Fibroblast of skin of back (primary cell): ENCODE data around the gene APOBEC3H. TPM values are rescaled to one million over a fixed set of nuclear protein-coding genes. Genes with fewer than 3 reads are reported as not detected.
"Not testable (repeated sequence)": the region's sequence is repeated elsewhere in the genome, so short reads cannot be mapped to it uniquely, and the experiment has no call there.

ENCODE experiments used
- DNase-seq: peaks from one replicate; pipeline ENCODE4 v3.0.0-alpha.2; 2013
- polyA plus RNA-seq, 2 experiments: library from polyadenylated mRNA; unstranded; fragments of 120-200 nt; gene quantifications; one replicate each; pipeline ENCODE4 v1.2.1, GENCODE V29; 2013; ENCODE audit not compliant: insufficient read length in 2 of 2

Gene APOBEC3H
- polyA plus RNA-seq (2013, experiment 1 of 2; ENCODE audit: insufficient read length): not detected
- not detected for polyA plus RNA-seq (2013, experiment 2 of 2; ENCODE audit: insufficient read length)

DNA sequence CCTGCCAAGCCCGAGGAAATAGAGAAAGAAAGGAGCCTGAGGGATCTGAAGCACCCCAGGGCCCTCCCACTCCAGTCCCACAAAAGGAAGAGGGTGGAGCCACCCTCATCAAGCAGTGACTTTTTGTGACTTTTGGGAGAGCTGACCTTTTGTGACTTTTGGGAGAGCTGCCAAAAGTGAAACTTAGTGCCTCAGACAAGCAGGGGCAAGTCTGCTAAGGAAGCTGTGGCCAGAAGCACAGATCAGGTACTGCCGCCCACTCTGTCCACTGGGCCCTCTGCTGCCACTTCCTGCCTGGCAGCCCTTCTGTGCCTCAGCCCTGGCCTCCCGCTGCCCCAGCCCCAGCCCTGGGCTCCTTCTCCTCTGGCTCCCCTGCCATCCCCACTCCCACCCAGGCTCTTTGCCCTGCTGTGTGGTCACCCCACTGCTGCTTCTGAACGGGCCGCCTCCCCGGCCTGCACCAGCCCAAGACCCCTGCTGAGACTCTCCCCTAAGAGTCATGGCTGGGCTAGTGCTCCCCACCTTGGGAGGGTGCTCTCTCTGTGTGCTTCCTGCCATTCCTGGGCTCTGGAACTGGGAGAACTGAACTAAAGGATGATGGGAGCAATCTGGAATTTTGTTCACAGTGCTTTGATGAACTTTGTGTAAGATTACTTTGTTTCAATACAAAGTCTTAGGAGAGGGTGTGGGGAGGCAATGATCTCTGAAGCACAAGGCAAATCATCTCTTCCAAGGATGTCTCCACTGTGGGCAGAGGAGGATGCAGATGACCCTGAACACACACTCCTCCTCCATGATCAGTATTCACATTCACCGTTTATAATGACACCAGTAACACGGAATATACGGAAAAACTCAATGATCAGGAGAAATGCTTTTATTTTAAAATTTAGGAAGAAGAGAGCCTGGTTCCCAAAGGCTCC is at the start of gene APOBEC3H:
Gene APOBEC3H (plus strand): TSS at position 147 of the 923 bp plus-strand sequence. CDS start 3,035 bp downstream, outside the sequence.
- no peak for DNase-seq

- DNase-seq: not testable (repeated sequence)
These were observed 47.6 kb upstream of the APOBEC3H start for GRCh38 chr22:39049486-39049885.

DNA sequence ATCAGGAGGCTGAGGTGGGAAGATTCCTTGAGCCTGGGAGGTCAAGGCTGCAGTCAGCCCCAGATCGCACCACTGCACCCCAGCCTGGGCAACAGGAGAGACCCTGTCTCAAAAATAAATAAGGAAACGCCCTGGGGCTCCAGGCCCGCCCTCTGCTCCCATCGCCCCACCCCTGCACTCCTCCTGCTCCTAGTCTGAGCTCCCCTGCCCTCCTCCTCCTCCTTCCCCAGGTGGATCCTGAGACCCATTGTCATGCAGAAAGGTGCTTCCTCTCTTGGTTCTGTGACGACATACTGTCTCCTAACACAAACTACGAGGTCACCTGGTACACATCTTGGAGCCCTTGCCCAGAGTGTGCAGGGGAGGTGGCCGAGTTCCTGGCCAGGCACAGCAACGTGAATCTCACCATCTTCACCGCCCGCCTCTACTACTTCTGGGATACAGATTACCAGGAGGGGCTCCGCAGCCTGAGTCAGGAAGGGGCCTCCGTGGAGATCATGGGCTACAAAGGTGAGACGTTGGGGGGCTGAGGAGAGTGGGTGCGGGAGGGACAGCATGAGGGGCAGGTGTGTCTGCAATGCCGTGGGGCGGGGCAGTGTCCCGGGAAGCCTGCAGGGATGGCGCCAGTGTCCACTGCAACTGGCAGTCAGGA is 45.1 kb upstream of the APOBEC3H start:
- not testable (repeated sequence) for DNase-seq

DNA sequence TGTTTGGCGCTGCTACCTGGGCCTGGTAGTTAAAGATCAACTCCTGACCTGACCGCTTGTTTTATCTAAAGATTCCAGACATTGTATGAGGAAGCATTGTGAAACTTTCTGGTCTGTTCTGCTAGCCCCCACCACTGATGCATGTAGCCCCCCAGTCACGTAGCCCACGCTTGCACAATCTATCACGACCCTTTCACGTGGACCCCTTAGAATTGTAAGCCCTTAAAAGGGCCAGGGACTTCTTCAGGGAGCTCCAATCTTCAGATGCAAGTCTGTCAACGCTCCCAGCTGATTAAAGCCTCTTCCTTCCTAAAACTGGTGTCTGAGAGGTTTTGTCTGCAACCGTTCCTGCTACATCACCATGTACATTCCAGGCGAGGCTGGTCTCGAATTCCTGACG is 41.4 kb upstream of the APOBEC3H start:
- no peak for DNase-seq

DNA sequence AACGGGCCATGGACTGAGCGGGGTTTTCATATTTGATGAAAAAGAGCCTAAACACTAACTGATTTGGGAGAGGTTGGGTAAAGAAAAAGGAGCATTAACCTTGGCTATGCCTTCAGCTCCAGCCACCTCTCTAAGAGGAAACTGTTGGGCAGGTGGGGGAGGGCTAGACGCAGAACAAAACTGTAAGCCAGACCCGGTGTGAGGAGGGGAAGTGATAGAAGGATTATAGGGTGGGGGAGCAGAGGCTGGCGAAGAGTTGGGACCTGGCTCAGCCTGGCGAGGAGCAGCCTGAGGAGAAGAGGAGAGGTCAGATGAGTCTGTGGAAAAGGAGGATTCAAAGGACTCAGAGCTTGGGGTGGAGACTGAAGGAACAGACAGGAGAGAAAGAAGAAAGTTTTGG is 35.8 kb upstream of the APOBEC3H start:
- not testable (repeated sequence) for DNase-seq

- not testable (repeated sequence) for DNase-seq
These were observed 35.1 kb upstream of the APOBEC3H start for GRCh38 chr22:39061951-39062350.

- DNase-seq: not testable (repeated sequence)
These were observed 33.1 kb upstream of the APOBEC3H start for GRCh38 chr22:39063904-39064303.

- not testable (repeated sequence) for DNase-seq
These were observed 30.4 kb upstream of the APOBEC3H start for GRCh38 chr22:39066442-39067276.

DNA sequence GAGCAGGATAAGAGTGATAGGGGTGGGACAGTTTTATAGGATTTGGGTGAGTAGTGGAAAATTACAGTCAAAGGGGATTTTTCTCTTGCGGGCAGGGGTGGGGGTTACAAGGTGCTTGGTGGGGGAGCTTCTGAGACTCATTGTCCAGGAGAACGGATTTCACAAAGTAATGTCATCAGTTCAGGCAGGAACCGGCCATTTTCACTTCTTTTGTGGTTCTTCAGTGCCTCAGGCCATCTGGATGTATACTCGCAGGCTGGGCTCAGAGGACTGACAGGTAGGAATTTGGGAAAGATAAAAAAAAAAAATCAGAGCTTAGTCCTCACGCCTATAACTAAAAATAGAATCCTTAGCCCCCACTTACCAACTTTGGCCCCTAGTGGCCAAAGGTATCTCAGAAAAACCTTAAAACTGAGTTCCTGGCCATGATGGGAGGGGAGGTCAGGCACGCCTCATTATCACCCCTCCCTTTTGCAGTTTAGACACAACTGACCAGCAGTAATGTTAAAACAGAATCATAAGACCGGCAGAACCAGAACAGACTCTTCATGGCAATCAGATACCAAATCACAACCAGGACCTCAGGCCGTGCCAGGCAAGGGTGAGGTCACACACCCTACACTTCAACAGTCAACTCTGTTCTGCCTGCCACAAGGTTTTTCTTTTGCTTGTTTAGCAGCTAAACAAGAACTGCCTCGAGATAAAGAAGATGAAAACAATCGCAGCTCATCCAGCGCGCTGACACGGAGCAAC is 28.8 kb upstream of the APOBEC3H start:
- no peak for DNase-seq

- no peak for DNase-seq
These were observed 26.9 kb upstream of the APOBEC3H start for GRCh38 chr22:39070186-39070585.

DNA sequence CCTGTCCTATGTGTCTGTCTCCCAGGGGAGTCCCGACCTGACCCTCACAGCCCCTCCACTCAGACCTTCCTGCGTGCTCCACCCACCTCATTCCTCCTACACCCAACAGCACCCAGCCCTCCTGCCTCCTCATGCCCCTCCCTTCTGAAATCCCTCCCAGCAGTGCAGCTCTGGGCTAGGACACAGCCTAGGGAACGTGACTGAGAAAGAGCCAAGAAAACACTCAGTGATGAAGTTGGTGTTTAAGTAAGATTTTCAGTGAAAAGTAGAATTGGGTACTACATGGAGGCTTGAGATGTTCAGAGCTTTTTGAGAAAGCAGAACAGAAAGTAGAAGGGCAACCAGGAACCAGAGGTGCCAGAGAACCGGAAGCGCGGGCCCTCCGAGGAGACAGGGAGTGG is 24.5 kb upstream of the APOBEC3H start:
- DNase-seq: not testable (repeated sequence)

GRCh38 chr22:39073981-39074380 is 23.1 kb upstream of the APOBEC3H start:
- DNase-seq: no peak

DNA sequence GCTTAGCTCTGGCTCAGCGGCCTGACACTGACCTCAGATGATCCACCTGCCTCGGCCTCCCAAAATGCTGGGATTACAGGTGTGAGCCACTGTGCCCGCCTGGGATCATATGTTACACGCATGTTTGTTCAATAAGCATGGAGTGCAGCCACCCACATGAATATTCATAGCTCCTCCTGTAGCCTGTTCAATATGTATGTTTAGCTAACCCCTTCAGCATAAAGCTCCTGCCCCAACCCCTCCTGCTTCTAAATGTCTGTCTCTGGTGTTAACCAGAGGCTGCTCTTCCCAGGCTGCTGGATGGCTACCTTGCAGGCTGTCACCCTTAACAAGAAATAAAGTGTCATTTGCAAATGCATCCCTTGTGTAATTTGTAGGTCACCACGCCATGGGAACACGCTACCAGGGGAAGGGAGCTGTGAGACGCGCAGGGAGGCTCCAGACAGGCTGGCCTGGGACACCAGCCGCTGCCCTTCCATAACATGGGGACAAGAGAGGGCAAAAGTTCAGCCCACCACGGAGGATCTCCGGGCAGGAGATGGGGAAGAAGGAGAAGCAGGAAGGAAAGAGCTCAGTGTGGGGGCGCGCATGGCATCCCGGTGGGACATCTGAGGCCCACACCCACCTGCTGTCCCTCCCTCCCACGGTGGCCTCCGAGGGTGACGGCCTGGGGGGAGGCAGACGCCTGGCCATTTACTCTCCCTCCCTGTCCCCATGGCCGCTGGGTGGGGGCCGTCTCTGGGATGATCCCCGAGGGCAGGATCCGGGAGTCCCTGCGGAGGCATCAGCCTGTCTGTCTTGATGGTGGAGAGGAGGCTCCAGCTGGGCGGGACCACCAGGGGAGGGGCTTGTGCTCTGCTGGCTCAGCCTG is 20.7 kb upstream of the APOBEC3H start:
- not testable (repeated sequence) for DNase-seq

DNA sequence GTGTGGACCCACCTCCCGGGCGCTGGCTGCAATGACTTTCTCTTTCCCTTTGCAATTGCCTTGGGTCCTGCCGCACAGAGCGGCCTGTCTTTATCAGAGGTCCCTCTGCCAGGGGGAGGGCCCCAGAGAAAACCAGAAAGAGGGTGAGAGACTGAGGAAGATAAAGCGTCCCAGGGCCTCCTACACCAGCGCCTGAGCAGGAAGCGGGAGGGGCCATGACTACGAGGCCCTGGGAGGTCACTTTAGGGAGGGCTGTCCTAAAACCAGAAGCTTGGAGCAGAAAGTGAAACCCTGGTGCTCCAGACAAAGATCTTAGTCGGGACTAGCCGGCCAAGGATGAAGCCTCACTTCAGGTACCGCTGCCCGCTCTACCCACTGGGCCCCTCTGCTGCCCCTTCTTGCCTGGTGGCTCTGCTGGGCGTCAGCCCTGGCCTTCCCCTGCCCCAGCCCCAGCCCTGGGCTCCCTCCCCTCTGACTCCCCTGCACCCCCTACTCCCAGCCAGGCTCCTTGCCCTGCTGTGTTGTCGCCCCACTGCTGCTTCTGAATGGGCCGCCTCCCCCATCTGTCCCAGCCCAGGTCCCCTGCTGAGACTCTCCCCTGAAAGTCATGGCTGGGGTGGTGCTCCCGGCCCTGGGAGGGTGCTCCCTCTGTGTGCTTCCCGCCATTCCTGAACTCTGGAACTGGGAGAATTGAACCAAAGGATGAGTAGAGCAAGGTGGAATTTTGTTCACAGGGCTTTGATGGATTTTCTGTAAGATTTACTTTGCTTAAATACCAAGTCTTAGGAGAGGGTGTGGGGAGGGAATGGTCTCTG is 19.8 kb upstream of the APOBEC3H start, which contains the start of gene APOBEC3G:
Gene APOBEC3G (plus strand): TSS at position 250 of the 815 bp plus-strand sequence. CDS start 87 bp downstream, at position 337.
- DNase-seq: peak; percentile 69

DNA sequence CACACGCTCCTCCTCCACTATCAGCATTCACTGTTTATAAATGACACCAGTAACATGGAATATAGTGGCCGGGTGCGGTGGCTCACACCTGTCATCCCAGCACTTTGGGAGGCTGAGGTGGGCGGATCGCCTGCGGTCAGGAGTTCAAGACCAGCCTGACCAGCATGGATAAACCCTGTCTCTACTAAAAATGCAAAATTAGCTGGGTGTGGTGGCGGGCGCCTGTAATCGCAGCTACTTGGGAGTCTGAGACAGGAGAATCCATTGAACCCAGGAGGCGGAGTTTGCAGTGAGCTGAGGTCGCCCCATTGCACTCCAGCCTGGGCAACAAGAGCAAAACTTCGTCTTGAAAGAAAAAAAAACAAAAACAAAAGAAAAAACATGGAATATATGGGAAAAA is 19.1 kb upstream of the APOBEC3H start:
- DNase-seq: not testable (repeated sequence)

DNA sequence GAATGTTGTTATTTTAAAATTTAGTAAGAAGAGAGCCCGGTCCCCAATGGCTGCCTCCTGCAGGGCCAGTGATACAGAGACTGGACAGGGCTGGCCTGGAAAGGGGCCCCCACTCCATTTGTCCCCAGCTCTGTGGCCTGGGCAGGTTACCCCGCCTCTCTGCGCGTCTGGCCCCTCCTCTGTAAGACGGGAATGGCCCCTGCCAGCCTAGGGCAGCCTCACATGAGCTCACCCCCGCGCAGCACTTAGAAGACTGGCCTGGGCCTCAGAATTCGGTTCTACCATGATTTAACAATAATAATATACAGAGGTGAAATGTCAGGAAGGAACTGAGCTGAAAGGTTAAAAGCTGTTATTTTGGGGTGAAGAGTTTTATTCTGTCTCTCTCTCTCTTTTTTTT is 18.7 kb upstream of the APOBEC3H start:
- DNase-seq: no peak

DNA sequence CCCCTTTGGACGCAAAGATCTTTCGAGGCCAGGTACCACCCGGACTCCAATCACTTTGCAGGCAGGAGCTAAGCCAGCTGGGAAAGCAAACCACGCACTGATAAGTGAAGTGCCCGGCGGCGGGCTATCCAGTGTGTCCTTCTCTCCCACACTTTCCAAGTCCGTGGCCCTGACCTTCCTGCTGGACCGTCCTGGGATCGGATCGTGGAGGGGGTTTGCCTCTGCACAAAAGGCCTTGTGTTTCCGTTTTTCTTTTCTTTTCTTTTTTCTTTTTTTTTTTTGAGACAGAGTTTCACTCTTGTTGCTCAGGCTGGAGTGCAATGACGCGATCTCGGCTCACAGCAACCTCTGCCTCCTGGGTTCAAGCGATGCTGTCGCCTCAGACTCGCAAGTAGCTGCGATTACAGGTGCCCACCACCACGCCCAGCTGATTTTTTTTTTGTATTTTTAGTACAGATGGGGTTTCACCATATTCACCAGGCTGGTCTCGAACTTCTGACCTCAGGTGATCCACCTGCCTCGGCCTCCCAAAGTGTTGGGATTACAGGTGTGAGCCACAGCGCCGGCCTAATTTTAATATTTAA is 17.9 kb upstream of the APOBEC3H start:
- not testable (repeated sequence) for DNase-seq

GRCh38 chr22:39080052-39080762 is 16.8 kb upstream of the APOBEC3H start:
- DNase-seq: no peak

DNA sequence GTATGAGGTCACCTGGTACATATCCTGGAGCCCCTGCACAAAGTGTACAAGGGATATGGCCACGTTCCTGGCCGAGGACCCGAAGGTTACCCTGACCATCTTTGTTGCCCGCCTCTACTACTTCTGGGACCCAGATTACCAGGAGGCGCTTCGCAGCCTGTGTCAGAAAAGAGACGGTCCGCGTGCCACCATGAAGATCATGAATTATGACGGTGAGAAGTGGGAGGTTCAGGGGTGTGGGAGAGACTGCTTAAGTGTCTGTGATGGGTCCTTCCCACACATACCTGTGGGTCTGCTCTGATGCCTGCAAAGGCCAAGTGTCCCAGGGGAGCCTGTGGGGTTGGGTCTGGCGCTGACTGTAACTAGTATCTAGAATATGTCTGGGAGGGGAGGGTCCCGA is 16.0 kb upstream of the APOBEC3H start:
- no peak for DNase-seq
